ENCODE data around the gene THSD7A.

THSD7A gene

GRCh38 chr7:11516328-11516727 lies 315.7 kb downstream of the THSD7A start:
- DNase-seq (ENCODE audit: low read depth in 3 of 3): no peak

GRCh38 chr7:11513460-11513859 lies 318.5 kb downstream of the THSD7A start:
- no peak for DNase-seq (ENCODE audit: low read depth in 3 of 3)

GRCh38 chr7:11507929-11508328 lies 324.1 kb downstream of the THSD7A start:
- DNase-seq (ENCODE audit: low read depth in 3 of 3): no peak

- no peak for DNase-seq (ENCODE audit: low read depth in 3 of 3)
Measured at GRCh38 chr7:11506417-11506816, 325.6 kb downstream of the THSD7A start.

GRCh38 chr7:11505471-11505985 lies 326.5 kb downstream of the THSD7A start:
- DNase-seq (ENCODE audit: low read depth in 3 of 3): no peak

GRCh38 chr7:11492307-11492706 lies 339.7 kb downstream of the THSD7A start:
- no peak for DNase-seq (ENCODE audit: low read depth in 3 of 3)

GRCh38 chr7:11491811-11492210 lies 340.2 kb downstream of the THSD7A start:
- DNase-seq (ENCODE audit: low read depth in 3 of 3): no peak

GRCh38 chr7:11489280-11489679 lies 342.7 kb downstream of the THSD7A start:
- DNase-seq (ENCODE audit: low read depth in 3 of 3): no peak

- DNase-seq (ENCODE audit: low read depth in 3 of 3): no peak
Measured at GRCh38 chr7:11486271-11486670, 345.7 kb downstream of the THSD7A start.

- no peak for DNase-seq (ENCODE audit: low read depth in 3 of 3)
Measured at GRCh38 chr7:11485636-11486035, 346.4 kb downstream of the THSD7A start.

- no peak for DNase-seq (ENCODE audit: low read depth in 3 of 3)
Measured at GRCh38 chr7:11480143-11480542, 351.9 kb downstream of the THSD7A start.

- no peak for DNase-seq (ENCODE audit: low read depth in 3 of 3)
Measured at GRCh38 chr7:11478882-11479281, 353.1 kb downstream of the THSD7A start.

- DNase-seq (ENCODE audit: low read depth in 3 of 3): no peak
Measured at GRCh38 chr7:11478426-11478825, 353.6 kb downstream of the THSD7A start.

- no peak for DNase-seq (ENCODE audit: low read depth in 3 of 3)
Measured at GRCh38 chr7:11474902-11475585, 357.0 kb downstream of the THSD7A start.

- no peak for DNase-seq (ENCODE audit: low read depth in 3 of 3)
Measured at GRCh38 chr7:11473807-11474424, 358.1 kb downstream of the THSD7A start.

GRCh38 chr7:11473220-11473619 lies 358.8 kb downstream of the THSD7A start:
- no peak for DNase-seq (ENCODE audit: low read depth in 3 of 3)

- no peak for DNase-seq (ENCODE audit: low read depth in 3 of 3)
Measured at GRCh38 chr7:11472646-11473045, 359.4 kb downstream of the THSD7A start.

- no peak for DNase-seq (ENCODE audit: low read depth in 3 of 3)
Measured at GRCh38 chr7:11471255-11471654, 360.7 kb downstream of the THSD7A start.

GRCh38 chr7:11469028-11469745 lies 362.8 kb downstream of the THSD7A start:
- DNase-seq (ENCODE audit: low read depth in 3 of 3): no peak

GRCh38 chr7:11466517-11467105 lies 365.4 kb downstream of the THSD7A start:
- DNase-seq (ENCODE audit: low read depth in 3 of 3): no peak

GRCh38 chr7:11464624-11465023 lies 367.4 kb downstream of the THSD7A start:
- no peak for DNase-seq (ENCODE audit: low read depth in 3 of 3)

GRCh38 chr7:11461946-11462345 lies 370.1 kb downstream of the THSD7A start:
- no peak for DNase-seq (ENCODE audit: low read depth in 3 of 3)
